IMR-90 (cell line): Measurements from ENCODE around the gene NLRP10. TPM values are rescaled to one million over a fixed set of nuclear protein-coding genes. Genes with fewer than 3 reads are reported as not detected.

Experiments
- ATAC-seq: fragments of 200-7000 bp; cut with Tn5 transposase; 2 replicates; pipeline ENCODE4 v1.9.1; 2020; ENCODE audit warnings: low read depth, mild to moderate bottlenecking, moderate library complexity
- BruUV-seq: library from RNA; stranded (reverse); fragments of 400-500 nt; replicated peaks from 2 replicates; lab custom pipeline; 2021; lab: Mats Ljungman, UMichigan
- CTCF ChIA-PET: fragments of 300-600 bp; formaldehyde crosslinking; extraction: SDS; loops from one replicate; lab custom pipeline; 2021; ENCODE audit warnings: antibody characterized with exemption; lab: Yijun Ruan, JAX
- POLR2A ChIA-PET: fragments of 300-600 bp; sonication (Branson Sonifier 250); formaldehyde crosslinking; loops from one replicate; lab custom pipeline; 2022; ENCODE audit warnings: antibody characterized with exemption; ENCODE audit not compliant: unreplicated experiment; lab: Charles Lee
- DNase-seq: peaks from one replicate; pipeline ENCODE4 v3.0.0; 2013
- H2AFZ ChIP-seq: replicated peaks from 2 replicates; pipeline ENCODE3; 2013; ENCODE audit warnings: low read length, mild to moderate bottlenecking; ENCODE audit not compliant: poor library complexity
- H2AK5ac ChIP-seq: 2 replicates; pipeline ENCODE4 v1.6.1; 2013; ENCODE audit warnings: low read depth, low read length, inconsistent platforms
- H2AK9ac ChIP-seq: replicated peaks from 2 replicates; pipeline ENCODE3; 2013; ENCODE audit warnings: mild to moderate bottlenecking, low read depth, low read length, moderate library complexity; ENCODE audit not compliant: poor library complexity
- H2BK120ac ChIP-seq: 2 replicates; pipeline ENCODE4 v1.6.1; 2013; ENCODE audit warnings: low read depth, low read length, inconsistent platforms
- H2BK15ac ChIP-seq: 3 replicates; pipeline ENCODE4 v1.6.1; 2013; ENCODE audit warnings: low read depth, low read length, inconsistent platforms
- H2BK20ac ChIP-seq: 2 replicates; pipeline ENCODE4 v1.6.1; 2013; ENCODE audit warnings: low read depth, mild to moderate bottlenecking, inconsistent platforms, low read length, moderate library complexity
- H2BK5ac ChIP-seq: 2 replicates; pipeline ENCODE4 v1.6.1; 2013; ENCODE audit warnings: mild to moderate bottlenecking, low read depth, low read length, inconsistent platforms; ENCODE audit not compliant: poor library complexity, severe bottlenecking
- H3K14ac ChIP-seq: replicated peaks from 2 replicates; pipeline ENCODE4 v1.6.1; 2013; ENCODE audit warnings: low read depth, low read length, inconsistent platforms
- H3K18ac ChIP-seq: 2 replicates; pipeline ENCODE4 v1.6.1; 2013; ENCODE audit warnings: low read depth, low read length, control low read depth
- H3K23ac ChIP-seq: 2 replicates; pipeline ENCODE4 v1.6.1; 2013; ENCODE audit warnings: low read depth, low read length, inconsistent platforms
- H3K27ac ChIP-seq: 2 replicates; pipeline ENCODE4 v1.5.1; 2013; ENCODE audit warnings: mild to moderate bottlenecking, control low read depth, low read length; ENCODE audit not compliant: insufficient read depth
- H3K27me3 ChIP-seq: 2 replicates; pipeline ENCODE4 v1.6.1; 2013; ENCODE audit warnings: low read length; ENCODE audit not compliant: control insufficient read depth, insufficient read depth
- H3K36me3 ChIP-seq: 2 replicates; pipeline ENCODE4 v1.6.1; 2013; ENCODE audit warnings: low read length, mixed read lengths; ENCODE audit not compliant: control insufficient read depth, insufficient read depth
- H3K4ac ChIP-seq: 2 replicates; pipeline ENCODE4 v1.6.1; 2013; ENCODE audit warnings: low read depth, low read length, inconsistent platforms
- H3K4me1 ChIP-seq: 2 replicates; pipeline ENCODE4 v1.6.1; 2013; ENCODE audit warnings: low read length, mixed read lengths; ENCODE audit not compliant: control insufficient read depth, insufficient read depth
- H3K4me2 ChIP-seq: 2 replicates; pipeline ENCODE4 v1.6.1; 2013; ENCODE audit warnings: low read depth, mild to moderate bottlenecking, control low read depth, low read length, moderate library complexity
- H3K4me3 ChIP-seq: 2 replicates; pipeline ENCODE4 v1.5.1; 2013; ENCODE audit warnings: low read depth, mild to moderate bottlenecking, control low read depth, low read length, moderate library complexity; ENCODE audit not compliant: insufficient read depth
- H3K56ac ChIP-seq: 2 replicates; pipeline ENCODE4 v1.6.1; 2013; ENCODE audit warnings: low read length, inconsistent platforms; ENCODE audit not compliant: insufficient read depth; ENCODE audit errors: extremely low read depth
- H3K79me1 ChIP-seq, 2 experiments: 2 replicates each; pipeline ENCODE4 v1.6.1; 2013; ENCODE audit warnings: low read length in 2 of 2, inconsistent platforms in 1 of 2, low read depth in 1 of 2
- H3K9ac ChIP-seq: 2 replicates; pipeline ENCODE4 v1.6.1; 2013; ENCODE audit warnings: low read depth, low read length, control low read depth
- H3K9me1 ChIP-seq: 2 replicates; pipeline ENCODE4 v1.6.1; 2013; ENCODE audit warnings: low read length, inconsistent platforms; ENCODE audit not compliant: insufficient read depth
- H3K9me3 ChIP-seq: 2 replicates; pipeline ENCODE4 v1.6.1; 2013; ENCODE audit warnings: low read length; ENCODE audit not compliant: control insufficient read depth, insufficient read depth
- H4K20me1 ChIP-seq: 2 replicates; pipeline ENCODE4 v1.6.1; 2013; ENCODE audit warnings: low read length, inconsistent platforms; ENCODE audit not compliant: insufficient read depth
- H4K5ac ChIP-seq: 2 replicates; pipeline ENCODE4 v1.6.1; 2013; ENCODE audit warnings: mild to moderate bottlenecking, low read depth, low read length, control low read depth
- H4K8ac ChIP-seq, 2 experiments: 2 replicates each; pipeline ENCODE4 v1.6.1; 2013; ENCODE audit warnings: low read depth in 2 of 2, low read length in 2 of 2, control low read depth in 1 of 2, inconsistent platforms in 1 of 2
- H4K91ac ChIP-seq: 2 replicates; pipeline ENCODE4 v1.6.1; 2013; ENCODE audit warnings: low read depth, low read length, inconsistent platforms; ENCODE audit not compliant: insufficient read depth
- BHLHE40 ChIP-seq: fragments of 150-350 bp; IDR thresholded peaks from 2 replicates; pipeline ENCODE4 v1.6.1; 2016; ENCODE audit warnings: mild to moderate bottlenecking, low read depth, low read length
- CHD1 ChIP-seq: IDR thresholded peaks from 2 replicates; pipeline ENCODE4 v1.6.1; 2012; ENCODE audit warnings: low read depth, low read length, improper control_type of control experiment
- FOS ChIP-seq: fragments of 150-350 bp; IDR thresholded peaks from 2 replicates; pipeline ENCODE4 v1.6.1; 2016; ENCODE audit warnings: low read depth, low read length
- MAFK ChIP-seq: IDR thresholded peaks from 2 replicates; pipeline ENCODE4 v1.6.1; 2012; ENCODE audit warnings: low read depth, low read length, improper control_type of control experiment
- MXI1 ChIP-seq: IDR thresholded peaks from 2 replicates; pipeline ENCODE4 v1.6.1; 2012; ENCODE audit warnings: low read depth, mild to moderate bottlenecking, low read length, moderate library complexity, borderline replicate concordance
- NFE2L2 ChIP-seq: fragments of 150-350 bp; IDR thresholded peaks from 2 replicates; pipeline ENCODE4 v1.6.1; 2016; ENCODE audit warnings: low read depth, mild to moderate bottlenecking, low read length
- RCOR1 ChIP-seq: IDR thresholded peaks from 2 replicates; pipeline ENCODE4 v1.6.1; 2012; ENCODE audit warnings: mild to moderate bottlenecking, low read length, improper control_type of control experiment; ENCODE audit not compliant: insufficient replicate concordance
- SMC3 ChIP-seq: fragments of 150-350 bp; IDR thresholded peaks from 2 replicates; pipeline ENCODE4 v1.6.1; 2016; ENCODE audit warnings: low read depth, mild to moderate bottlenecking, antibody characterized with exemption, low read length, moderate library complexity
- USF2 ChIP-seq: fragments of 150-350 bp; IDR thresholded peaks from 2 replicates; pipeline ENCODE4 v1.6.1; 2017; ENCODE audit warnings: mild to moderate bottlenecking, antibody characterized with exemption, low read length, low read depth
- whole genome bisulfite sequencing, 2 experiments: methylation state at CpG; one replicate each; pipeline versions ENCODE4 v1.1.5 to v1.1.7; 2013; ENCODE audit warnings: missing lambda C conversion rate in 2 of 2; ENCODE audit not compliant: insufficient read length in 1 of 2; ENCODE audit errors: extremely low coverage in 2 of 2; 5-methylcytosine and 5-hydroxymethylcytosine counted together
- dilution Hi-C: fragments of 300-500 bp; cut with HindIII; formaldehyde crosslinking; loops from one replicate; pipeline ENCODE4 v1.14.3; 2018; ENCODE audit warnings: low sequenced_read_pairs; ENCODE audit not compliant: unreplicated experiment
- in situ Hi-C: fragments of 300-500 bp; cut with MboI; formaldehyde crosslinking; loops from 3 replicates; pipeline ENCODE4 v1.14.3; 2019; ENCODE audit warnings: low sequenced_read_pairs, inconsistent platforms, mixed read lengths
- intact Hi-C: fragments of 100-400 bp; cut with micrococcal nuclease; formaldehyde crosslinking; loops from 2 replicates; pipeline ENCODE4 v1.10.0; 2022
- polyA plus RNA-seq, 3 experiments: library from polyadenylated mRNA; depleted of rRNA; stranded (reverse); fragments of >200 nt; gene quantifications; 2 replicates each; pipeline ENCODE4 v1.2.3, GENCODE V29; 2012; ENCODE audit warnings: low replicate concordance in 1 of 3
- total RNA-seq: library from RNA; depleted of rRNA; stranded (reverse); fragments of >200 nt; gene quantifications from 2 replicates; pipeline ENCODE4 v1.2.3, GENCODE V29; 2012

Gene NLRP10
- total and polyA plus RNA-seq, 2 of the 4 experiments (the other 2 are of a cell fraction) = 6.5 to 36.7 TPM

DNA sequence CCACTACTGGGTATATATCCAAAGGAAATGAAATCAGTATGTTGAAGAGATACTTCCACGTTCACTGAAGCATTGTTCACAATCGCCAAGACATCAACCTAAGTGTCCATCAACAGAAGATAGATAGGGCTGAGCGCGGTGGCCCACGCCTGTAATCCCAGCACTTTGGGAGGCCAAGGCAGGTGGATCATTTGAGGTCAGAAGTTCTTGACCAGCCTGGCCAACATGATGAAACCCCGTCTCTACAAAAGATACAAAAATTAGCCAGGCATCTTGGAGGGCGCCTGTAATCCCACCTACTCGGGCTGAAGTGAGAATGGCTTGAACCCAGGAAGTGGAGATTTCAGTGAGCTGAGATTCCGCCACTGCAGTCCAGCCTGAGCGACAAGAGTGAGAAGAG is 34.5 kb upstream of the NLRP10 start:
- no peak overlapping the region for H2BK15ac ChIP-seq
- no peak overlapping the region for H3K4ac ChIP-seq
- ChIA-PET POLR2A (interaction anchor here (0.7 kb wide), 1 partner anchor 11 kb away, joined by 3 read pairs; no protein-coding TSS in a partner anchor), CTCF (interaction anchor here (1.3 to 1.6 kb wide), 3 partner anchors 13 to 107 kb away, joined by 3 to 10 read pairs (median 3); partner anchors contain the start of gene EIF3F)
- no peak overlapping the region for H3K27ac ChIP-seq
- no peak overlapping the region for H3K14ac ChIP-seq
- in situ Hi-C loops = loop anchor here (25.0 kb wide), 1 partner anchor 437 kb away; no protein-coding TSS in a partner anchor
- no peak overlapping the region for H2BK5ac ChIP-seq
- ATAC-seq (no peak), DNase-seq (no peak)
- H3K9me3 ChIP-seq = no peaks in the 10 kb centered on the region
- no peak overlapping the region for H2BK20ac ChIP-seq
- WGBS, 2 experiments = 95% methylated on average over 4 of the region's 10 CpGs; no CpG with 5 or more reads in 1 of the 2 experiments
- H3K4me3 ChIP-seq = no peak overlapping the region
- no peaks in the 10 kb centered on the region for H4K20me1 ChIP-seq
- H3K27me3 ChIP-seq = no peaks in the 10 kb centered on the region
- H2BK120ac ChIP-seq = no peak overlapping the region
- no peak overlapping the region for H3K18ac ChIP-seq
- H2AK5ac ChIP-seq = no peak overlapping the region
- no peaks in the 10 kb centered on the region for H3K9me1 ChIP-seq
- no peak overlapping the region for H4K5ac ChIP-seq
- H3K79me1 ChIP-seq = peaks cover 0 to 7% of the 10 kb centered on the region in 2 experiments; a peak in 2 of 4 replicates
- H3K9ac ChIP-seq = no peak overlapping the region
- H2AK9ac ChIP-seq = no peak overlapping the region
- no peak overlapping the region for H3K4me2 ChIP-seq
- dilution Hi-C loops = no loop called here
- H4K8ac ChIP-seq = no peak overlapping the region
- intact Hi-C loops = no loop called here
- TF ChIP-seq CHD1 = no peak
- no peak for TF ChIP-seq MAFK
- TF ChIP-seq USF2 = no peak
- no peak for TF ChIP-seq FOS
- no peak for TF ChIP-seq BHLHE40
- no peak for TF ChIP-seq SMC3
- TF ChIP-seq NFE2L2 = no peak
- TF ChIP-seq RCOR1 = no peak
- TF ChIP-seq MXI1 = no peak
- H3K4me1 ChIP-seq = no peaks in the 10 kb centered on the region
- H4K91ac ChIP-seq = no peak overlapping the region
- H3K36me3 ChIP-seq = peaks cover 23% of the 10 kb centered on the region
- BruUV-seq = no TSS peak
- H2AFZ ChIP-seq = no peak overlapping the region
- H3K56ac ChIP-seq = no peak overlapping the region
- no peak overlapping the region for H3K23ac ChIP-seq
